ENCODE measurements around the gene SRPRA.
"Not testable (repeated sequence)": the region's sequence is repeated elsewhere in the genome, so short reads cannot be mapped to it uniquely, and the experiment has no call there.

SRPRA gene, protein sequence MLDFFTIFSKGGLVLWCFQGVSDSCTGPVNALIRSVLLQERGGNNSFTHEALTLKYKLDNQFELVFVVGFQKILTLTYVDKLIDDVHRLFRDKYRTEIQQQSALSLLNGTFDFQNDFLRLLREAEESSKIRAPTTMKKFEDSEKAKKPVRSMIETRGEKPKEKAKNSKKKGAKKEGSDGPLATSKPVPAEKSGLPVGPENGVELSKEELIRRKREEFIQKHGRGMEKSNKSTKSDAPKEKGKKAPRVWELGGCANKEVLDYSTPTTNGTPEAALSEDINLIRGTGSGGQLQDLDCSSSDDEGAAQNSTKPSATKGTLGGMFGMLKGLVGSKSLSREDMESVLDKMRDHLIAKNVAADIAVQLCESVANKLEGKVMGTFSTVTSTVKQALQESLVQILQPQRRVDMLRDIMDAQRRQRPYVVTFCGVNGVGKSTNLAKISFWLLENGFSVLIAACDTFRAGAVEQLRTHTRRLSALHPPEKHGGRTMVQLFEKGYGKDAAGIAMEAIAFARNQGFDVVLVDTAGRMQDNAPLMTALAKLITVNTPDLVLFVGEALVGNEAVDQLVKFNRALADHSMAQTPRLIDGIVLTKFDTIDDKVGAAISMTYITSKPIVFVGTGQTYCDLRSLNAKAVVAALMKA

DNA sequence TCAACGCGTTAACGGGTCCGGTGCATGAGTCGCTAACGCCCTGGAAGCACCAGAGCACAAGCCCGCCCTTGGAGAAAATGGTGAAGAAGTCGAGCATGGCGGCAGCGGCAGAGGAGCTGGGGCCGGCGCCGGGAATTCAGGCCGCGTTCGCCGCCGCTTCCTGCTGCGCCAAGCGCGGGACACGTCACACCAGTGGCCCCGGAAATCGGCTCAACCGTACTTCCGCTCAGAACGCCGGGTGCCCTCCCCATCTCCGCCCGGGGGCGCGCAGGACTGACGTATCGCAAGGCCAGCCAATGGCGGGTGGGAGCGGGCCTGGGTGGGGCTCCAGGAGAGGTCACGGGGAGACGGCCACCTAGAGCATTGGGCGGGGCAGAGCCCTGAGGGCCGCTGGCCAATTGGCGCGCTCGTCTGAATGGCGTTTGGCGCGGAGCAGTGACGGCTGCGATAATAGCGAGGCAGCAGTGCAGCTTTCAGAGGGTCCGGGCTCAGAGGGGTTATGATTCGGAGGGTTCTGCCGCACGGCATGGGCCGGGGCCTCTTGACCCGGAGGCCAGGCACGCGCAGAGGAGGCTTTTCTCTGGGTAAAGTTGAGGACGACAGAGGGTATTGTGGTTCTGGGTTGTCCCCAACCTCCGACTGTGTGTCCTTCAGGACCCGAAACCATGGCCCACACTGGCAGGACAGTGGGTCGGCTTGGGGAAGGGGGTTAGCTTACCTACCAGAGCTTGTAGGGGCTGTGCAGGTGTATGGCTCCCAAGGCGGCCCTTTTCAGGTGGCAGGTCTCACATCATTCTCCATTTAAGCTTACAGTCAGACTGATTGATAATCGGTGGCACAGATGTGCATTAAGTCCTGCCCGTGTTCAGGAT, at the start of gene SRPRA, which contains the start of gene FOXRED1:
TSS of gene SRPRA (minus strand) at position 188 of the 872 bp plus-strand sequence. CDS start at position 97, 91 bp downstream.
TSS of gene FOXRED1 (plus strand) at position 447 of the 872 bp plus-strand sequence. CDS start at position 500, 53 bp downstream.
- DNase-seq: peak; percentile 98

DNA sequence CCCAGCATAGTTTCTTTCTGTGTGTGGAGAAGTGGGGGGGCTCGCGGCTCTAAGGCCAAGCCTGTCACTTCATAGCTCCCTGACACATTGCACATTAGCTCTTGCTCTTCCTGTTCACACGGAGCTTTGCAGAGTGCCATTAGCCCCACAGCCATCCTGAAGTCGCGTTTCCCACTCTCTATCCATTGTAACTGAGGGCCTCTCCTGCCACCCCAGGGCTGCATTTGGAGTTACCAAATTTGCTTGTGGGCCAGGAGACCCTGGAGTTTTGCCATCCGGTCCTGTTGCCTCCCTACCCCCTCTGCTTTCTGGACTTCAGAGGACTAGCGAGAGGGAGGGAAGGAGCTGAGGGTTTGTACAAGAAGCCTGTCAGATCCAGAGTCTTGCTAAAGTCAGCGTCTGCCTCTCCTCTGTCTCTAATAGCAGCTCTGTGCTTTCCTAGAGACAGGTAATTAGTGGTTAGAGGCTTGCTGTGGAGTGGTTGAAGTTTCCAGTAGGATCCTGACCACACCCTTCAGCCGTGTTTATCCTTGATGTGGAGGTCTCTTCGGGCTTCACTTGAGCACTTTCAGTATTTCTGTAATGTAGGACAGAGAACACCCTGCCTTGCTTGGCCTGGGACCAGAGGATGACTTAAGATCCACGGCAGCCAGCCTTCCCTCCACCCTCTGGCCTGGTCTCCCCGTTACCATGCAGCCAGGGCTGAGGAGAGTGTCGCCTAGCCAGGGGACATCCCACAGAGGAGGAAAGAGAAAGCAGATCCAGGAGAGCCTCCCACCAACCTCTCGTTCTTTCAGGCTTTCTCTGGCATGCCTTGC, 49.3 kb upstream of the SRPRA start:
- peak; percentile 63 for DNase-seq

DNA sequence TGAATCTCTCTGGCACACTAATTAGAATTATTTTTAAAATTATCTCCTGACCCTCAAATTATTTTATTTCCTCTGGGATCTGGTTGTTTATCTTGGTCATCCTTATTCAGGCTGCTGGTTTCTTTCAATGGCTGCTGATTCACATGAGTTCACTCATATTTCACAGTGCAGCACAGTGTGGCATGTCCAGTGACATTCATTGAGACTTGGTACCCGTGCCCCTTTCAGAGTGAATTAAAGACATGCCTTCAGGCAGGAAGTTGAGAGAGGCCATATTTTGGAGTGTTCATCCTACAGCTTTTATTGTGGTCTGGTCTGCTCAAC, 48.7 kb upstream of the SRPRA start:
- no peak for DNase-seq

DNA sequence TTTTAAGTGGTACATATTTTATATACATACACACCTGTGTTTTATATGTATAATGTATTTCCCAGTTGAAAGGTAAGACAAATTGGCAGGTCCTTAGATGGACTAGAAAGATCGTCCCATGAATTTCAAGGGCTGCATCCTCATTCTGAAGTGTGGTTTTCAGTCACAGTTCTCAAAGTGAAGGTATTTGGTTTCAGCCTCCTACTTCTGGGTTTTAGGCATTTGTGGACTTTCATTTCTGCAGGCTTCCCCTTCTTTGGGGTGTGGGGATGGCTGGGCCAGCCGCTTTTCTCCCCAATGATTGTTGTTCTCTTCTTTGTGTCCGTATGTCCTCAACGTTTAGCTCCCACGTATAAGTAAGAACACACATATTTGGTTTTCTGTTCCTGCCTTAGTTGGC, 45.1 kb upstream of the SRPRA start:
- DNase-seq: no peak

DNA sequence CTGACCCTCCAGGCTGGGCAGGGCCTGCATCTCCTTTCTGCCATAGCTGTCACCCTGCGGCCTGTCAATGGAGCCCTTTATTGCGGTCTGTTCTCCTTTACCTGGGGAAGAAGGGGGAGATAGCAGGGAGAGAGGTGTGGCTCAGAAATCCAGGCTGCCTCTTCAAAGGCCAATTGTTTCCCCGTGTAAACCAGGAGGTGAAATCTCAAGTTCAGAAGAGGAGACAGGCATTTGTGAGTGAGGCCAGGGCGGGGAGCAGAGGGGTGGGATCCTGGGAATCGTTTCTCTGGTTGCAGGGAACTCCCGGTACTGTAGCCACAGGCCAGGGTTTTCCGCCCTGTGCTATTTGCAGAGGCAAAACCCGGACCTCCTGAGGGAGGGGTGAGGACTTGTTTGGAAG, 44.3 kb upstream of the SRPRA start:
- DNase-seq: no peak

DNA sequence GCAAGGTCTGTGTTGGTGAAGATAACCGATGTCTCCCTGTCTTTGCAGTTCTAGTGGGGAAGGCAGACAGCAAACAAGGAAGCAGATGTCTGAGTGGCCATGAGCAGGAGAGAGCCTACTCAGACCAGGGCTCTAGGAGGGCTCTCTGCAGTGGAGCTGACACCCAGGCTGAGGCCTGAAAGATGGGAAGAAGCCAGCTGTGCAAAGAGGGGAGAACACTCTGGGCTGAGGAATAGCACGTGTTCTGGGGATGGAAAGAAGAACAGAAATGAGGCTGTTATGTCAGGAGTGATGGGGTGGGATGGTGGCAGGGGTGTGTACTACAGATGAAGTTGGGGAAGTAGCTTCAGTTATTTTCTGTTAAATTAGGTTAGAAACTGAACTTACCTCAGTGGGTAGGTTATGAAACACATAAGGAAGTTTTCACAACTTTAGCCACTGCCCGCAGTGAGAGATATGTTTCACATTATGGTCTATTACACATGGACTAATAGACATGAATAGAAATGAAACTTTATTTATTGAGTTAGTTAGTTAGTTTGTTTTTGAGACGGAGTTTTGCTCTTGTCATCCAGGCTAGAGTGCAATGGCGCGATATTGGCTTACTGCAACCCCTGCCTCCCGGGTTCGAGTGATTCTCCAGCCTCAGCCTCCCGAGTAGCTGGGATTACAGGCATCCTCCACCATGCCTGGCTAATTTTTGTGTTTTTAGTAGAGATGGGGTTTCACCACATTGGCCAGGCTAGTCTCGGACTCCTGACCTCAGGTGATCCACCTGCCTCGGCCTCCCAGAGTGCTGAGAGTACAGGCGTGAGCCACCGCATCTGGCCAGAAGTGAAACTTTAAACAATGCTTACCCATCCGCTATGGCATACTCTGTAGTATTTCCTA, 43.0 kb upstream of the SRPRA start:
- DNase-seq: peak; percentile 9

DNA sequence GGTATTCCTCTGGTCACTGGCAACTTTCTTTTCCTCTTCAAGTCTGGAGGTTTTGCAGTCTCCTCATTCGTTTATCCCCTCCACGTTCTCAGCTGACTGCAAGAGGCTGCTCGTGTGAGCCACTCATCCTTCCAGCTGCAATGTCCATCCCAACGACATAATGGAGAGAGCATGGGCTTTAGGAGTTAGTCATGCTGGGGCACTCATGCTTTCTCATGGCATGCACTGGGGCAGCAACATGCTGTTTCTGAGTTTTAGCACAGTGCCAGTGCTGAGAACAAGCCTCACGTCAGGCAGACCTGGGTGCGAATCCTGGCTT, 42.3 kb upstream of the SRPRA start:
- no peak for DNase-seq

DNA sequence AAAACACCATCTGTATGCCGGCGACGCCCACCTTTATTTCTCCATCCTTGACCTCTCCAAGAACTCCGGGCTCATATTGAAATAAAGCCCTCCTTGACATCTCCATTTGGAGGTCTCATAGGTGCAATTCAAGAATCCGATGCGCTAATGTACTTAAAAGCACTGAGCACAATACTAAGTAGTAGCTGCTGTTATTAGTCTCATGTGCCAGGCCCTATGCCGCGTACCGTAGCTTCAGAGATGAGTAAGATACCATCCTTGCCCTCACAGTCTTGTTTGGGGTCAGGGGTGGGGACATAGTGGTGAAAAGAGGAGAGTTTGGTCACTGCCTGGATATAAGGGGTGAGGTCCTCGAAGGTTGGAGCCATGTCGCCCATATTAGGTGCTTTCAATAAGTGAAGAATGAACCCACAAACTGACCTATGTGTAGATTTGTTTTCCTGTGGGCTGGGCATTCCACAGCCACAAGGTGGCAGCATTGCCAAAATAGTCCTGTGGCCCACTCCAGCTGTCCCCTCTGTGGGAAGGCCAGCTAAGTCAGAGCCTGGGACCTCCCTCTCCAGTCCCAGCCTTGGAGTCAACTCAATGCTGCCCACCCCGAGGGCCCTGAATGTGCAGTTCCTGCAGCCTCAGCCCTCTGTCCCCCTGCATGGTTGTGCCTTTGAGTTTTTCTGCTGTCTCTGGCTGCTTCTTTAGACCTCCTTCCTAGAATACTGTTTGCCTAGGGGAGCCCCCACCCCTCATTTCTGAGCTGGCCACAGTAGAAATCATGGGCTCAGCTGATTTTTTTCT, 41.7 kb upstream of the SRPRA start:
- peak; percentile 57 for DNase-seq

DNA sequence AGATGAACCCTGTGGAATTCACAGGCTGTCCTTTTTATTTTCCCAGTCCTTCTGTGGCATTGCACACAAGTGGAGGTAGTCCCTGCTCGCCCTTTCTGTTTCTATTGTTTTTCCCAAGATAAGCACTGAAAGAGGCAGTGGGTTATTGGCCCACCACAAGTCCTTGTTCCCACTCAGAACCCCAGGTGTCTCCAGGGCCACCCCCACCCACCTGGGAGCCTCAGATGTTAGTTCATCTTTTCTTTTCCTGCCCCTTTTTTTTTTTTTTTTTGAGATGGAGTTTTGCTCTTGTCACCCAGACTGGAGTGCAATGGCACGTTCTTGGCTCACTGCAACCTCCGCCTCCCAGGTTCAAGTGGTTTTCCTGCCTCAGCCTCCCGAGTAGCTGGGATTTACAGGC, 40.1 kb upstream of the SRPRA start:
- not testable (repeated sequence) for DNase-seq

DNA sequence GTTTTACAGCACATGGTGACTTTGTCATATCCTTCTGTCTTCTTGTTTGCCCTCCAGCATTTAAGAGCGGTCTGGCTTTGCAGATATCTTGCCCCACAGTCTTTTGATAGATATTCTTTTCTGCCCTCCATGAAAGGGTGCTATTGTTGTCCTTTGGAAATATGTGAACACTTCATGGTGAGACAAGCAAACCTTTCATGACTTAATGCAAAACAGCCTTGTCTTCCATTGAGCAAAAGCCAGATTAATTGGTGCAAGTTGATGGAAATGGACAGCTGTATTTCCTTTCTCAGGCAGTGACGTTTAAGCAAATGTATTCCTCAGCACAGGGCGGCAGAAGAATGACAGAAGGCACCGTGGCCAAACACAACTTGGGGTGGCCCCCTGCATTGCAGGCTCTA, 39.6 kb upstream of the SRPRA start:
- no peak for DNase-seq

DNA sequence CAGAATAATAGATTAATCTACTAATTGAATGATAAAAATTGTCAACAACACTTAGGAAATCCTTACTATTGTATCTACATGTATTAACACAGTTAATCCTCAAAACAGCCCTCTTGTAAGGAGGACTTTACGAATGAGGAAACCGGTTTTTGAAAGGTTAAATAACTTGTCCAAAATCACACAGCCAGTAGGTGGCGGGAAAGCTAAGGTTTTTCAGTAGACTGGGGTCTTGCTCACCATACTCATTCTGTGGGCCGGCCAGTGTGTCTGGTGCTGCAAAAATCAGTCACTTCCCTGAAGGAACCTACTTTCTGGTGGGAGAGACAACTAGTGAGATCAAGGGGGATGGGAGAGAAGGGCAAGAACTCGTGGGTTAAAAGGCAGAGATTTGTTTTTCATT, 39.0 kb upstream of the SRPRA start:
- peak; percentile 49 for DNase-seq

DNA sequence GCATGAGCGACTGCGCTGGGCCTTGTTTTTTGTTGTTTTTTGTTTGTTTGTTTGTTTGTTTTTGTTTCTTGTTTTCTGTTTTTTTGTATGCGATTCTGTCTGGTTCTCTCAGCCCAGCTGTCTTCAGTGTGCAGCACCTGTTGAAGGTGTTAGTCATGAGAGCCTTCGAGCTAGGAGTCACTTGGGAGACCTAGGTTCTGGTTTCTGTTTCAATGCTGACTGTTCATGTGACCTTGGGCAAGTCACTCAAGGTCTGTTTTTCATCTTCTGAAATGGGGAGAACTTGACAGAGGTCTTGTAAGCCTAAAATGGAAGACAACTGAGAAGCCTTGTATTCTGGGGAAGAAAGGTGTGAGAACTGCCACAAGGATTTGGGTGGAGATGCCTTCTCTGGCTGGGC, 37.0 kb upstream of the SRPRA start:
- no peak for DNase-seq

DNA sequence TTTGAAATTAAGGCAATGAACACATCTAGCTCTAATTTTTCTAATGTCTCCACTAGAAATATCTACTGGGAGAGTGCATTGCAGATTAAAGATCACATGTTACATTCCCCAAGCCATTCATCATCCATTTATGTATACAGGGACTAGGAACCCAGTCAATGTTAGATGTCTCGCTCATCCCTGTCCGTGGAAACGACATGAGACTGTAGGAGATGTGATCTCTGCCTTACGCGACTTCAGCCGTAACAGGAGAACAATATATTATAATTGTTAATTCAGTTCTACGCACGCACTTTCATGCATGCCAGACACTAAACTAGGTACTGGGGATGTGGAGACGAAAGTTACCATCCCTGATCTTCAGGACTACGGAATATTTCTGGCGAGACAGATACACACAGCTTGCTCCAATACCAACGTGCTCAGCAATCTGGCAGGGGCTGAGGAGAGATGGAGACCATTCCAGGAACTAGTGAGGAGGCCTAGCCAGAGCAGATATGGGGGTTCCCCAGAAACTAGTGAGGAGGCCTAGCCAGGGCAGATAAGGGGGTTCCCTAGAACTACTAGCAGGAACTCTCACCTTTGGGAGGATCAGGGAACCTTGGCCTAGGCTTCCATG, 35.9 kb upstream of the SRPRA start:
- DNase-seq: no peak

DNA sequence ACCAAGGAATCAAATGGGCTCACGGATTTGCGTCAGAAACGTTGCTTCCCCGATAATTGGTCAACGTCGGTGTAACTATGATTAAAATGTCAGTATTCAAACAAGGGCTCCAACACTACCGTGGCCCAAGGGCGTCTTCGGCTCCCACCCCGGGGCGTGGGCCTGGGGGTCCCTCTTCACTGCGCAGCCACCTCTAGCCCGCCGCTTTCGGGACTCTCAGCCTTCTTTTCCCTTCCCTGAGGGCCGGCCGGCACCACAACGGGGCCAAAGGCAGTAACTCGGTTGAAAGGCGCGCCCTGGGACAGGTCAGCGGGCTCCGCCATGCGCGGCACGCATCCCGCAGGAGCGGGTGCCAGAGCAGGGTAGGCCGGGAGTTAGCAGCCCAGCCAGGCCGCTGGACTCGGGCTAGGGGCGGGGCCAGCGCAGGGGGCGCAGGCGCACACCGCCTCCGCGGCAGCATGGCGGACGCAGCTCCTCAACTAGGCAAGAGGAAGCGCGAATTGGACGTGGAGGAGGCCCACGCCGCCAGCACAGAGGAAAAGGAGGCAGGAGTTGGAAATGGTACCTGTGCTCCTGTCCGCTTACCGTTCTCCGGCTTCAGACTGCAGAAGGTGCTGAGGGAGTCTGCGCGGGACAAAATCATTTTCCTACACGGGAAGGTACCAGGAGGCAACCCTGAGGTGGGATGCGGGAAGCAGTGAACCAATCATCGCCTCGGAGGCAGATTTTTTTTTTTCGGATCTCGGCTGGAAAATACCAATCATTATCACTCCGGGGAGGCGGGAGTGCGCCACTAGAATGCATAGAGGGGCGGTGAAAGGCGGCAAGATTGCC, 35.1 kb upstream of the SRPRA start, which contains the start of gene DCPS:
TSS of gene DCPS (plus strand) at position 438 of the 834 bp plus-strand sequence. CDS start at position 459, 21 bp downstream.
- peak; percentile 84 for DNase-seq

DNA sequence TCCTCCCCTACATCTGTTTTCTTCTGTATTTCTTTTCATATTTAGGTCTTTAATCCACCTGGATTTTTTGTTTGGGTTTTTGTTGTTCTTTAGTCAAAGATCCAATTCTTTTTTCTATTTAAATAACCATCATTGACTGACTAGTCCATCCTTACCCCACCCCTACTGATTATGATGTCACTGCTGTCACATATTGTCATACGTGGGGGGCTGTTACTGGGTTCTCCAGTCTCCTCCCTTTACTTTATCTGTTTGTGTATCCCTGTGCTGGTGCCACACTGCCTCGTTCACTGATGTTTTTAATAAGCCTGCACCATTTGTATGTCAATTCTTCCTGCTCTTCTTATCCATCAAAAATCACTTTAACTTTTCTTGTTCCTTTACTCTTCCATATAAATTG, 28.3 kb upstream of the SRPRA start:
- DNase-seq: no peak

DNA sequence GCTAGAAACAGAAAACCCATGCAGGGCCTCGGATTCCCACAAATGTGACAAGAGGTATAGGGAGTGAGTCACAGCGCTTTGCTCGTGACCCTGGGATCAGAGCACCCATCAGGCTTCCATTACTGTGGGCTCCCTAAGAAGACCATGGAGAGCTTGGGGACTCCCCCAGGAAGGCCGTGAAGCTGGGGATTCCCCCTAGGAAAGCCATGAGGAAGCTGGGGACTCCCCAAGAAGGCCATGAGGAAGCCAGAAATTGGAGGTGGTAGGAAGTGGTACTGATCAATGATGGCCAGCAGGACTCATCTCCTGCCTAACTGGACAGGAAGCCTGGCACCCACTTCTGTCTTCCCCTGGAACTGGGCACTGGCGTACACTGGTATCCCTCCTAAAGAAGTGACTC, 25.0 kb upstream of the SRPRA start:
- DNase-seq: no peak

DNA sequence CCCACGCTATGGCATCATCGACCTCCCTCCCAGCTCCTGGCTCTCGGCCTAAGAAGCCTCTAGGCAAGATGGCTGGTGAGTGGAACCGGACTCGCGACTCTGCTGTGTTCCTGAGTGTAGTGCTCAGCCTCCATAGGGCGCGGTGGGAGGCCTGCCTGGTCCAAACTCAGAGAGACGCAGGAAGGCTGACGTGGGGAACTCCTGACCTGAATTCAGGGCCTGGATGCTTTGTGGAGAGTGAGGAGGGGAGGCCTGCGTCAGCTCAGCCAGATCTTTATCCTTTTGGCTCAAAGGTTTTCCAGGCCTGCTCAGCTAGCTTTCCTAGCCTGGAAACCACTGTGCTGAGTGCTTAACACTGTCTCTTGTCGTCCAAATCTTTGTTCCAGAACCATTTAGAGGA, 22.2 kb upstream of the SRPRA start:
- DNase-seq: no peak

DNA sequence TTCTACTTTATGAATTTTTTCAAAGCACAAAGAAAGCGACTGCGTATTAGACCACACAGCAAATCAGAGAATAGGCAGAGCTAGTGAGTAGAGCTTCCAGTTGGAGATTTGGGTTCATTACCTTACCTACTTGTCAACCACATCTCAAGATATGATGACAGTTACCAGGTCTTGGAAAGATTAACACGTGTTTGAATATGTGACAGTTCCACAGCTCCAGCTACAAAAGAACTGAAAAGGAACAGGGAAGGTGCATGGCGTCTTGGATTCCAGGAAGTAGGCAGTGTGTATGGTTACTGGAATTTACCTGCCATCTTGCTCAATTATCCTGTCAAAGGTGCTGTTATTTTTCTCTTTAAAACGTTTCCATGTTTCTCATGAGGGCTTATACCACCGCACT, 19.5 kb upstream of the SRPRA start:
- DNase-seq: no peak

DNA sequence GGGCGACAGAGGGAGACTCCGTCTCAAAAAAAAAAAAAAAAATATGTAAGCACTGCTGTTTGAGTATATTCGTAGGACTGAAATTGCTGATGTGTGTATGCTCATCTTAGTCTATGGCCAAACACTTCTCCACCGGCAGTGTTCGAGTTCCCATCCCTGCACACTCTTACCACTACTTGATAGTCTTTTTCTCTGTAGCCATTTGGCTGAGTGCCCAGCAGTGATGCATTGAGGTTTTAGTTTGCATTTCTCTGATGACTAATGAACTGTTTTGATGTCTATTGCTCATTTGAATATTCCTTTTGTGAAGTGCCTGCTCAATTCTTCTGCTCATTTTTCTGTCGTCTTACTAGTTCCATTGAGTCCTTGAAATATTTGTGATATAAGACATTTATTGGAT, 16.1 kb upstream of the SRPRA start:
- DNase-seq: peak; percentile 6
